SK-N-SH (cell line): ENCODE measurements around the gene PHLPP1.

Experiments
- FOXM1 ChIP-seq: IDR thresholded peaks from 2 replicates; pipeline ENCODE4 v1.4.0; 2012; ENCODE audit warnings: low read depth, mild to moderate bottlenecking
- GABPA ChIP-seq: IDR thresholded peaks from 2 replicates; pipeline ENCODE4 v1.4.0; 2012; ENCODE audit warnings: low read depth, mild to moderate bottlenecking
- NFIC ChIP-seq: IDR thresholded peaks from 2 replicates; pipeline ENCODE4 v1.4.0; 2012; ENCODE audit warnings: borderline replicate concordance
- POLR2AphosphoS5 ChIP-seq: IDR thresholded peaks from 2 replicates; pipeline ENCODE4 v1.6.1; 2012; ENCODE audit warnings: low read depth, low read length
- RAD21 ChIP-seq: IDR thresholded peaks from 2 replicates; pipeline ENCODE4 v1.6.1; 2012; ENCODE audit warnings: mild to moderate bottlenecking, low read length
- SIN3A ChIP-seq: IDR thresholded peaks from 2 replicates; pipeline ENCODE4 v1.6.1; 2012; ENCODE audit warnings: low read depth, mild to moderate bottlenecking, low read length, moderate library complexity, borderline replicate concordance
- YY1 ChIP-seq: IDR thresholded peaks from 2 replicates; pipeline ENCODE4 v1.4.0; 2012; ENCODE audit warnings: low read depth, mild to moderate bottlenecking
- TF ChIP-seq, protein P1 (sequence below): fragments of 200-600 bp; sonication (generic); IDR thresholded peaks from 2 replicates; pipeline ENCODE4 v1.6.1; 2017; ENCODE audit warnings: antibody characterized with exemption, mild to moderate bottlenecking, moderate library complexity
- TF ChIP-seq, protein P2 (sequence below): IDR thresholded peaks from 2 replicates; pipeline ENCODE4 v1.6.1; 2012; ENCODE audit warnings: mild to moderate bottlenecking, low read depth, low read length, moderate library complexity
- TF ChIP-seq, protein P3 (sequence below): IDR thresholded peaks from 2 replicates; pipeline ENCODE4 v1.4.0; 2012; ENCODE audit warnings: low read depth, borderline replicate concordance
- TF ChIP-seq, protein P4 (sequence below): fragments of 150-350 bp; IDR thresholded peaks from 2 replicates; pipeline ENCODE4 v1.6.1; 2017; ENCODE audit warnings: antibody characterized with exemption, low read length, low read depth, borderline replicate concordance
- TF ChIP-seq, protein P5 (sequence below): IDR thresholded peaks from 2 replicates; pipeline ENCODE4 v1.4.0; 2012; ENCODE audit warnings: low read depth

DNA sequence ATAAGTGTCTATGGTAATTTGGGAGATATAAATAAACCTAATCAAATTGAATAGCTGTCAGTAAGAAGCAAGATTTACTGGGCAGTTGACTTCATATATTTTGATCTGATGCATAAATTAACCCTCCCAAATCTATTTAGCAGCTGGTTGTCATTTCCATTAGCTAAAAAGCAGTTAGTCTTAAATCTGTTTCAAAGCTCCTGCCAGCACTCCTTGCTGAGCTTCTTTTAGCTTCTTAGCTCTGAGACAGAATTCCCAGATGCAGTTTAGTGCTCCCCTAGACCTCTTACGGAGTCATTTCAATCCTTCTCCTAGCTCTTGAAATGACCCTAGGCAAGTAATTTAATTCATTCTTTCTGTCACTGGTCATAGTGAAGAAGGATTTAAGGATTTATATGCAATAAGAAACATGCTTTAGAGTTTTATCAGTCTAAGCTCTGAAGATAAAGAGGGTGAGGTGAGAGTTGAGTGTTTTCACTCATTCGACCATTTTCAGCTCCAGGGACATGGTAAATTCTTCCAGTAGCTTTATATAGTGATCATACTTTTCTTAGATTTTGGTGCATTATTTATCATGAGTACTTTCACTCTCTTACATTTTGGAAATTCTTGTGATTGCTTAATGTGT lies 98.9 kb downstream of the PHLPP1 start:
- TF ChIP-seq, protein P1, sequence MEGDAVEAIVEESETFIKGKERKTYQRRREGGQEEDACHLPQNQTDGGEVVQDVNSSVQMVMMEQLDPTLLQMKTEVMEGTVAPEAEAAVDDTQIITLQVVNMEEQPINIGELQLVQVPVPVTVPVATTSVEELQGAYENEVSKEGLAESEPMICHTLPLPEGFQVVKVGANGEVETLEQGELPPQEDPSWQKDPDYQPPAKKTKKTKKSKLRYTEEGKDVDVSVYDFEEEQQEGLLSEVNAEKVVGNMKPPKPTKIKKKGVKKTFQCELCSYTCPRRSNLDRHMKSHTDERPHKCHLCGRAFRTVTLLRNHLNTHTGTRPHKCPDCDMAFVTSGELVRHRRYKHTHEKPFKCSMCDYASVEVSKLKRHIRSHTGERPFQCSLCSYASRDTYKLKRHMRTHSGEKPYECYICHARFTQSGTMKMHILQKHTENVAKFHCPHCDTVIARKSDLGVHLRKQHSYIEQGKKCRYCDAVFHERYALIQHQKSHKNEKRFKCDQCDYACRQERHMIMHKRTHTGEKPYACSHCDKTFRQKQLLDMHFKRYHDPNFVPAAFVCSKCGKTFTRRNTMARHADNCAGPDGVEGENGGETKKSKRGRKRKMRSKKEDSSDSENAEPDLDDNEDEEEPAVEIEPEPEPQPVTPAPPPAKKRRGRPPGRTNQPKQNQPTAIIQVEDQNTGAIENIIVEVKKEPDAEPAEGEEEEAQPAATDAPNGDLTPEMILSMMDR: no peak
- TF ChIP-seq RAD21 (no peak), NFIC (no peak), POLR2AphosphoS5 (no peak), FOXM1 (no peak), YY1 (no peak), GABPA (no peak), SIN3A (no peak)
- TF ChIP-seq, protein P2, sequence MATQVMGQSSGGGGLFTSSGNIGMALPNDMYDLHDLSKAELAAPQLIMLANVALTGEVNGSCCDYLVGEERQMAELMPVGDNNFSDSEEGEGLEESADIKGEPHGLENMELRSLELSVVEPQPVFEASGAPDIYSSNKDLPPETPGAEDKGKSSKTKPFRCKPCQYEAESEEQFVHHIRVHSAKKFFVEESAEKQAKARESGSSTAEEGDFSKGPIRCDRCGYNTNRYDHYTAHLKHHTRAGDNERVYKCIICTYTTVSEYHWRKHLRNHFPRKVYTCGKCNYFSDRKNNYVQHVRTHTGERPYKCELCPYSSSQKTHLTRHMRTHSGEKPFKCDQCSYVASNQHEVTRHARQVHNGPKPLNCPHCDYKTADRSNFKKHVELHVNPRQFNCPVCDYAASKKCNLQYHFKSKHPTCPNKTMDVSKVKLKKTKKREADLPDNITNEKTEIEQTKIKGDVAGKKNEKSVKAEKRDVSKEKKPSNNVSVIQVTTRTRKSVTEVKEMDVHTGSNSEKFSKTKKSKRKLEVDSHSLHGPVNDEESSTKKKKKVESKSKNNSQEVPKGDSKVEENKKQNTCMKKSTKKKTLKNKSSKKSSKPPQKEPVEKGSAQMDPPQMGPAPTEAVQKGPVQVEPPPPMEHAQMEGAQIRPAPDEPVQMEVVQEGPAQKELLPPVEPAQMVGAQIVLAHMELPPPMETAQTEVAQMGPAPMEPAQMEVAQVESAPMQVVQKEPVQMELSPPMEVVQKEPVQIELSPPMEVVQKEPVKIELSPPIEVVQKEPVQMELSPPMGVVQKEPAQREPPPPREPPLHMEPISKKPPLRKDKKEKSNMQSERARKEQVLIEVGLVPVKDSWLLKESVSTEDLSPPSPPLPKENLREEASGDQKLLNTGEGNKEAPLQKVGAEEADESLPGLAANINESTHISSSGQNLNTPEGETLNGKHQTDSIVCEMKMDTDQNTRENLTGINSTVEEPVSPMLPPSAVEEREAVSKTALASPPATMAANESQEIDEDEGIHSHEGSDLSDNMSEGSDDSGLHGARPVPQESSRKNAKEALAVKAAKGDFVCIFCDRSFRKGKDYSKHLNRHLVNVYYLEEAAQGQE: no peak
- TF ChIP-seq, protein P3, sequence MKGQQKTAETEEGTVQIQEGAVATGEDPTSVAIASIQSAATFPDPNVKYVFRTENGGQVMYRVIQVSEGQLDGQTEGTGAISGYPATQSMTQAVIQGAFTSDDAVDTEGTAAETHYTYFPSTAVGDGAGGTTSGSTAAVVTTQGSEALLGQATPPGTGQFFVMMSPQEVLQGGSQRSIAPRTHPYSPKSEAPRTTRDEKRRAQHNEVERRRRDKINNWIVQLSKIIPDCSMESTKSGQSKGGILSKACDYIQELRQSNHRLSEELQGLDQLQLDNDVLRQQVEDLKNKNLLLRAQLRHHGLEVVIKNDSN: no peak
- TF ChIP-seq, protein P4, sequence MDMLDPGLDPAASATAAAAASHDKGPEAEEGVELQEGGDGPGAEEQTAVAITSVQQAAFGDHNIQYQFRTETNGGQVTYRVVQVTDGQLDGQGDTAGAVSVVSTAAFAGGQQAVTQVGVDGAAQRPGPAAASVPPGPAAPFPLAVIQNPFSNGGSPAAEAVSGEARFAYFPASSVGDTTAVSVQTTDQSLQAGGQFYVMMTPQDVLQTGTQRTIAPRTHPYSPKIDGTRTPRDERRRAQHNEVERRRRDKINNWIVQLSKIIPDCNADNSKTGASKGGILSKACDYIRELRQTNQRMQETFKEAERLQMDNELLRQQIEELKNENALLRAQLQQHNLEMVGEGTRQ: no peak
- TF ChIP-seq, protein P5, sequence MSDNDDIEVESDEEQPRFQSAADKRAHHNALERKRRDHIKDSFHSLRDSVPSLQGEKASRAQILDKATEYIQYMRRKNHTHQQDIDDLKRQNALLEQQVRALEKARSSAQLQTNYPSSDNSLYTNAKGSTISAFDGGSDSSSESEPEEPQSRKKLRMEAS: no peak
